HG03439 (cell line): Measurements from ENCODE around the gene CCDC121.
"Not testable (repeated sequence)": the region's sequence is repeated elsewhere in the genome, so short reads cannot be mapped to it uniquely, and the experiment has no call there.

Experiments used
- ATAC-seq: cut with Tn5 transposase; IDR thresholded peaks from one replicate; pipeline ENCODE4 v1.9.1; 2021; ENCODE audit warnings: mild to moderate bottlenecking, moderate library complexity; ENCODE audit not compliant: unreplicated experiment

CCDC121 gene

DNA sequence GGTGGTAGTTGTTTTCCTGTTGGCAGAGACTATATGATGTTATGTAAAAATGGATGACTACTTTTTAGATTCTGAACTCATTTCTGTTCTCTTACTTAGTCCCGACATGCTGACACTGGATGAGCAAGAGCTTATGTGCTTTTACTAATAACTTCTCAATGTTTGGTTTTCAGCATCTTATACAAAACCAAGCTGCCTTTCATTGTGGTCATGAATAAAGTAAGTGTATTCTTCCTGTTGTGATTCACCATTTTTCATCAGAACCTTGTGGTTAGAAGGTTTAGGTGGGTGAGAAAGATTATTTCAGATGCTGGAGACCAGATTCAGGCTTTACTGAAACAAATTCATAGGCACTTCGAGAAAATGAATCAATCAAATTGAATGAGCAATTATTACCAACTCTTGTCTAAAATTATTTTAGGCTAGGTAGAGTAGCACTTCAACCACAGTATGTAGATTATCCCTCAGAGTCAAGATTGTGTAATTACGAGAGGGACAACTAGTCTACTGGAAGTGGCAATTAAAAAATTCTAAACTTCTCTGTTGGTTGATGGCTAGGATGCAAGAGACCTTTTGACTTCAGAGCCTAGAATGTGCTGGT is 9.3 kb upstream of the CCDC121 start:
- ATAC-seq = no peak

- ATAC-seq = no peak
Observed at GRCh38 chr2:27636766-27637165, 8.0 kb upstream of the CCDC121 start.

- ATAC-seq = no peak
Observed at GRCh38 chr2:27634291-27634690, 5.5 kb upstream of the CCDC121 start.

GRCh38 chr2:27630257-27630656 is 1.4 kb upstream of the CCDC121 start:
- not testable (repeated sequence) for ATAC-seq

DNA sequence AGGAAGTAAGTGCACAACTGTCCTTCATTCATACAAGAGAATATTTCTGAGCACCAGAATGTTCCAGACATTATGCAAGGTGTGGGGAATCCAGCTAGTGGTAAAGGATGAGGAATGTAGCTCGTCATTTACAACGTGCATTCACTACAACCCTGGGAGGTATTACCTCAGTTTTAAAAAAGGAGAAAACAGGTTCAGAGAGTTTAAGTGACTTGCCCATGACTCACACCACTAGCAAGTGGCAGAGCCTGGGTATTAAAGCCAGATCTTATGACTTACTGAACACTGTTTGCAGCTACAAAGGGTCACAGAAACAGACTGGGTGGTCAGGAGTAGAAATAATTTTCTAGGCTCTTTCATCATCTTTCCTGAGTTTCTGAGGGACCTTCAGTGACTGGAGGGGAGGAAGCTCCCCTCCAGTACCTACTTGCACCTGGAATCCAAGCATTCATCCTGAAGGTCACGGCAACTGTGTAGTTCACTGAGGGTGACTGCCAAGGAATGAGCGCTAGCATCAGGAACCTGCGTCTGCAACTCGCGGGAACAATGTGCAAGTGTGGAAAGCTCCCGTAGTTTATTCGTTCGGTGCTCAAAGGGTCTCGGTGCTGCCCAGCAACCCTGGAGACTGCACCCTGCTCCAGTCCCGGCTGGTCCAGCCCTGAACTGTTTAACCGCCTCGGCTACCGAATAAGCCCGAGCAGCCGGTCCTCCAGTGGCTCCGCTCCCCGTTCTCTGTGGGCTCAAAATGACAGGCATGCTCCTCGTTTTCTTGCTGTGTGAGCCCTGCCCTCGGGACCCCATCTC is 647 bp downstream of the CCDC121 start:
- ATAC-seq = peak; percentile 15

- ATAC-seq = not testable (repeated sequence)
Observed at GRCh38 chr2:27626921-27627320, 1.9 kb downstream of the CCDC121 start.

DNA sequence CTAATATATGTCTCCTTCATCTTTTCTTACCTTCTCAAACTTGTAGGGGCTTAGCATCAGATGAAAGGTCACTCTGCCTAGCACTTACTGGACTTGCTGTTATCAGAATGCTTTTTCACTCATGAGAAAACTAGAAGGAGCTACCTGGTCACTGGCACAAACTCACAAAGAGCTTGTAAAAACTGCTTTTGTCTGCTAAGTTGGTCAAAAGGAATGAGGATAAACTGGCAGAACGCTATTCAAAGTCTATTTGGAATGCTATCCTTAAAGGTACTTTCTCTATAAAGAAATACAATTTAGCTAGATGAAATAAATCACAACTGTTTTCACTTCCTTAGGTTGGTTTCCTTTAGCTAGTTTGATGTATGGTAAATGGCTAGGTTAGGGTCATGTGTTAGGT is 2.5 kb downstream of the CCDC121 start:
- not testable (repeated sequence) for ATAC-seq

DNA sequence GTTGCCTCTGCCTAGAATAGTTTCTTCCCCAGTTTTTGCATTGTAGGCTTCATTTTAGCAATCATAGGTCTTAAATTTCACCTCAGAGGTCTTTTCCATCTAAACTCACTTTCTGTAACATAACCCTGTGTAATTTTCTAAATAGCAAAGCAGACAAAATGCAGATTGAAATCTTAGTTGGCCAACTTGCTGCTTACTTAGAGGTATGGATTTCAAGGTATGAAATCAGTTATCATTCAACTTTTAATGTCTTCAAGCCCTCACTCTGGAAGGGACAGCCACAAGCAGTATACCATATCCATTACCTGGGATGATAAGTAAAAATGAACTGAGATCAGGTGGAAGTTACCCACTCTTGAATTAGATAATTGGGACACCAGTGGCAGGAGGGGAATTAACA is 3.9 kb downstream of the CCDC121 start:
- ATAC-seq = no peak

GRCh38 chr2:27622921-27623384 is 5.9 kb downstream of the CCDC121 start:
- no peak for ATAC-seq

DNA sequence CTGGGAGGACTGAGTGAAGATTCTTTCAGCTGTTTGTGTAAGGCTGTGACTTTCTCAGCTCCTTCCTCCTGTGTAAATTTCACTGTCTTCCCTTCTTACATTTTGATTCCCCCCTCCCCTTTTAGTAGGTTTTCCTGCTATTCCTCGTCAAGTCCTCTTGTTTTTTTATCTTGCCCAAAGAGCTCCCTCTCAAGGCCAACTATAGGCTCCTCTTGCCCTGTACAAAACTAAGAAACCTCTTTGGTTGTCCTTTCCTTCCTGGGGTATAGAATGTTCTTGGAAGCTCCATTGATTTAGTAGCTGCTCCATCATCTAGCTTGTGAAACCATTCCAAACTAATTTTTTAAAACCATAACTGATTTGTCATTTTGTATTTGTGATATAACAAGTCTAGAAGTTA is 7.3 kb downstream of the CCDC121 start:
- ATAC-seq = no peak

- no peak for ATAC-seq
Observed at GRCh38 chr2:27615316-27615715, 13.5 kb downstream of the CCDC121 start.

DNA sequence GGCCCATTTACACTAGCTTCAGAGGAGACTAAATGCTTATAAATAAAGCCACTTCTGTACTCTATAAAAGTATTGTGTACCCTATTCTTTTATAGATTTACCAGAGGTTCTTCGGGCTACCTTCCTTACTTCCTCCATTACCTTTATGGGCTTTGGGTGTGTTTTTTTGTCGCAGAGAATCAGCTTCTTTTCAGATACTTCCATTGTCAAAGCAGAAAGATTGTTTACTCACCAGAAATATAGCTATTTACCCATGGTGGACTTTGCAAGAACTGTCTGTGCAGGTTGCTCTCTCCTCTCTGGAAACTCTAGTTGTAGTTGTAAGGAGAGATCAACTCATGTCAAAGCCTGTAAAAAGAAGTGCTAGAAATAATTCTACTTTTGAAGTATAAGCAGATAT is 14.8 kb downstream of the CCDC121 start:
- ATAC-seq = no peak

- ATAC-seq = no peak
Observed at GRCh38 chr2:27606611-27607010, 22.2 kb downstream of the CCDC121 start.

DNA sequence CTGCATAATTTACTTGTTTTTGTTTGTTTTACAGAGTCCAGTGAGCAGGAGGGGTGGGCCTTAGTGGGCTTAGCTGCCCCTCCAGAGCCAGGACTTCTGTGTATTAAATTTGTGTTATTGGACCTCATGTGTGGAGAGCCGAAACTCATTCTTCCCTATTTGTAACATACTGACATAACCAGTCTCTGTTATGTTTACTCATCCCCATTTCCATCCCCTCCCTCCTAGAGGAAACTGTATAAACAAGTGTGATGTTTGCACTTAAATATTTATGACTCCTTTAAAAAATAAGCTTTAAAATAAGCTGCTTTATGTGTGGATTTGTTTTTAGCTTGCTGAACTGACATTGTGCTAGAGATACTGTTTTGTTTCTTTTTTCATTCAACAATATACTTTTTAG is 32.2 kb downstream of the CCDC121 start:
- no peak for ATAC-seq

DNA sequence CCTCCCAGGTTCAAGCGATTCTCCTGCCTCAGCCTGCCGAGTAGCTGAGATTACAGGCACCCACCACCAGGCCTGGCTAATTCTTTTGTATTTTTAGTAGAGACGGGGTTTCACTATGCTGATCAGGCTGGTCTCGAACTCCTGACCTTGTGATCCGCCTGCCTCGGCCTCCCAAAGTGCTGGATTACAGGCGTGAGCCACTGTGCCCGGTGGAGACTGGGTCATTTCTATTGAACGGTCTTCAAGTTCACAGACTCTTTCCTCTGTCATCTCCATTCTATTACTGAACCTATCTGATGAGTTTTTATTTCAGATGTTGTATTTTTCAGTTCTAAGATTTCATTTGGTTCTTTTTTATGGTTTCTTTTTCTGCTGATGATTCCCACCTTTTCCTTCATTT is 33.4 kb downstream of the CCDC121 start:
- not testable (repeated sequence) for ATAC-seq

DNA sequence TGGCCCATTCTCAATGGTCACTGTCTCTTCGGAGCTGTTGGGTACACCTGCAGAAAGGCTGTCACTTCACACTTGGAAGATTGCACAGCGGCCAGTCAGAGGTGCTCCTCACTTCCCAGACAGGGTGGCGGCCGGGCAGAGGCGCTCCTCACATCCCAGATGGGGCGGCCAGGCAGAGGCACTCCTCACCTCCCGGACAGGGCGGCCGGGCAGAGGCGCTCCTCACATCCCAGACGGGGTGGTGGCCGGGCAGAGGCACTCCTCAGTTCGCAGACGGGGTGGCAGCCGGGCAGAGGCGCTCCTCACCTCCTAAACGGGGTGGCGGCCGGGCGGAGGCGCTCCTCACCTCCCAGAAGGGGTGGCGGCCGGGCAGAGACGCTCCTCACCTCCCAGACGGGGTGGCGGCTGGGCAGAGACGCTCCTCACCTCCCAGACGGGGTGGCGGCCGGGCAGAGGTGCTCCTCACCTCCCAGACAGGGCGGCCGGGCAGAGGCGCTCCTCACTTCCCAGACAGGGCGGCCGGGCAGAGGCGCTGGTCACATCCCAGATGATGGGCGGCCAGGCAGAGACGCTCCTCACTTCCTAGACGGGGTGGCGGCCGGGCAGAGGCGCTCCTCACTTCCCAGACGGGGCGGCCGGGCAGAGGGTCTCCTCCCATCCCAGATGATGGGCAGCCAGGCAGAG is 34.6 kb downstream of the CCDC121 start:
- ATAC-seq = not testable (repeated sequence)

DNA sequence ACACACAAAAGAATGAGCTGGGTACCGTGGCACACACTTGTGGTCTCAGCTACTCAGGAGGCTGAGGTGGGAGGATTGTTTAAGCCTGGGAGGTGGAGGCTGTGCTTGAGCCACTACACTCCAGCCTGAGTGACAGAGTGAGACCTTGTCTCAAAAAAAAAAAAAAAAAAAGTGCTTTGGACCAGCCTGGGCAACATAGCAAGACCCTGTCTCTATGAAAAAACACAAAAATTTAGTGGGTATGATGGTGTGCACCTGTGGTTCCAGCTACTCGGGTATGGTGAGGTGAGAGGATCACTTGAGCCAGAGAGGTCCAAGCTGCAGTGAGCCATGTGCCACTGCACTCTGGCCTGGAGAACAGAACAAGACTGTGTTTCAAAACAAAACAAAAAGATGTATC is 35.6 kb downstream of the CCDC121 start:
- no peak for ATAC-seq

DNA sequence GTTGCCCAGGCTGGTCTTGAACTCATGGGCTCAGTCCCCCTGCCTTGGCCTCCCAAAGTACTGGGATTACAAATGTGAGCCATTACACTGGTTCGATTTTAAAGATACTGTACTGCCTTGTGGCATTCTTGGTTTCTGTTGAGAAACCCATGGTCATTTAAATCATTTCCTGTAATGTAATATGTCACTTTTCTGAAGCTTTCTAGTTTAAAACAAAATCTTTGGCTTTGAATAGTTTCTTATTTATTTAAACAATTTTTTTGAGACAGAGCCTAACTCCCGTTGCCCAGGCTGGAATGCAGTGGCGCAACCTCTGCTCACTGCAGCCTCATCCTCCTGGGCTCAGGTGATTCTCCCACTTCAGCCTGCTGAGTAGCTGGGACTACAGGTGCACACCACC is 37.1 kb downstream of the CCDC121 start:
- ATAC-seq = no peak

DNA sequence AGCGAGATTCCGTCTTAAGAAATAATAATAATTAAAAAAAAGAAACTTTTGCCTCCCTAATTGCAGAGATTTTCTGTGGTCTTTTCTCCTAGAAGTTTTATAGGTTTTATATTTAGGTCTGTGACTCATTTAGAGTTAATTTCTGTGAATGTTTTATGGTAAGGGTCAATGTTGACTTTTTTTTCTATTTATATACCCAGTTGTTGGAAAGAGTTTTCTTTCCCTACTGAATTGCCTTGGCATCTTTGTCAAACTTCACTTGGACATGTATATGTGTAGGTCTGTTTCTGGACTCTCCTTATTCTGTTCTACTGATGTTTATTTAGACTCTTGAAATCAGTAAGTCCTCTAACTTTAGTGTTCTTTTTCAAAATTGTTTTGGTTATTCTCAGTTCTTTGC is 40.5 kb downstream of the CCDC121 start:
- ATAC-seq = no peak

GRCh38 chr2:27587025-27587424 is 41.8 kb downstream of the CCDC121 start:
- no peak for ATAC-seq

- ATAC-seq = no peak
Observed at GRCh38 chr2:27584597-27584996, 44.2 kb downstream of the CCDC121 start.

- no peak for ATAC-seq
Observed at GRCh38 chr2:27583390-27583915, 45.4 kb downstream of the CCDC121 start.
